GM19324 (cell line): Measurements from ENCODE around the gene PGAP3.
"Not testable (repeated sequence)": the region's sequence is repeated elsewhere in the genome, so short reads cannot be mapped to it uniquely, and the experiment has no call there.

ENCODE experiments used
- ATAC-seq: cut with Tn5 transposase; IDR thresholded peaks from one replicate; pipeline ENCODE4 v1.9.1; 2021; ENCODE audit warnings: mild to moderate bottlenecking, moderate library complexity; ENCODE audit not compliant: unreplicated experiment, low FRiP score

PGAP3 gene

GRCh38 chr17:39716073-39716818, 28.4 kb upstream of the PGAP3 start:
- no peak for ATAC-seq

- ATAC-seq, result no peak
Observed at GRCh38 chr17:39715375-39716072, 27.7 kb upstream of the PGAP3 start.

- ATAC-seq, result no peak
Observed at GRCh38 chr17:39714234-39714633, 26.4 kb upstream of the PGAP3 start.

GRCh38 chr17:39711851-39712250, 24.0 kb upstream of the PGAP3 start:
- no peak for ATAC-seq

GRCh38 chr17:39711071-39711470, 23.2 kb upstream of the PGAP3 start:
- ATAC-seq, result not testable (repeated sequence)

- ATAC-seq, result no peak
Observed at GRCh38 chr17:39709998-39710964, 22.4 kb upstream of the PGAP3 start.

- ATAC-seq, result no peak
Observed at GRCh38 chr17:39709319-39709997, 21.6 kb upstream of the PGAP3 start.

GRCh38 chr17:39706921-39707337, 19.1 kb upstream of the PGAP3 start:
- no peak for ATAC-seq

GRCh38 chr17:39706383-39706782, 18.5 kb upstream of the PGAP3 start:
- no peak for ATAC-seq

GRCh38 chr17:39705786-39706348, 18.0 kb upstream of the PGAP3 start:
- no peak for ATAC-seq

- ATAC-seq, result no peak
Observed at GRCh38 chr17:39704821-39705551, 17.1 kb upstream of the PGAP3 start.

- ATAC-seq, result no peak
Observed at GRCh38 chr17:39703913-39704312, 16.1 kb upstream of the PGAP3 start.

- ATAC-seq, result no peak
Observed at GRCh38 chr17:39702901-39703893, 15.3 kb upstream of the PGAP3 start.

GRCh38 chr17:39701784-39702422, 14.0 kb upstream of the PGAP3 start:
- ATAC-seq, result no peak

GRCh38 chr17:39701012-39701783, 13.3 kb upstream of the PGAP3 start:
- ATAC-seq, result no peak

- no peak for ATAC-seq
Observed at GRCh38 chr17:39700148-39700987, 12.5 kb upstream of the PGAP3 start.
